CD4-positive, alpha-beta T cell (primary cell): Measurements from ENCODE around the gene SSH2. TPM values are rescaled to one million over a fixed set of nuclear protein-coding genes. Genes with fewer than 3 reads are reported as not detected.

Experiments
- ATAC-seq: fragments of 200-7000 bp; cut with Tn5 transposase; one replicate; pipeline ENCODE4 v1.10.0; 2022; ENCODE audit warnings: mild to moderate bottlenecking; ENCODE audit not compliant: poor library complexity
- CTCF ChIA-PET: fragments of 350-600 bp; sonication (Branson Sonifier 250); formaldehyde crosslinking; loops from one replicate; lab custom pipeline; 2021; ENCODE audit warnings: antibody characterized with exemption, inconsistent platforms; lab: Charles Lee
- POLR2A ChIA-PET: fragments of 350-600 bp; sonication (Branson Sonifier 250); formaldehyde crosslinking; loops from one replicate; lab custom pipeline; 2021; ENCODE audit warnings: antibody characterized with exemption, inconsistent platforms; lab: Charles Lee
- DNase-seq, 14 experiments: peaks; one replicate each; pipeline ENCODE4 v3.0.0-alpha.2; 2013 to 2020; ENCODE audit warnings: mixed read lengths in 2 of 14
- H3K27ac ChIP-seq, 2 donors: one replicate each; pipeline versions ENCODE4 v1.5.1 to v1.7.0; 2013; ENCODE audit warnings: low read length in 2 of 2, low read depth in 1 of 2, mild to moderate bottlenecking in 1 of 2
- H3K27me3 ChIP-seq, 2 experiments: 1 replicate in 1 of 2; 2 replicates in 1 of 2; pipeline versions ENCODE4 v1.6.1 to v1.7.0; 2013; ENCODE audit warnings: low read length in 2 of 2, control low read depth in 1 of 2, mild to moderate bottlenecking in 1 of 2, moderate library complexity in 1 of 2; ENCODE audit not compliant: insufficient read depth in 2 of 2, control insufficient read depth in 1 of 2
- H3K36me3 ChIP-seq: one replicate; pipeline ENCODE4 v1.6.1; 2013; ENCODE audit warnings: low read length, control low read depth; ENCODE audit not compliant: insufficient read depth
- H3K4me1 ChIP-seq: one replicate; pipeline ENCODE4 v1.6.1; 2013; ENCODE audit warnings: low read length, control low read depth; ENCODE audit not compliant: insufficient read depth
- H3K4me3 ChIP-seq: one replicate; pipeline ENCODE4 v1.5.1; 2013; ENCODE audit warnings: mild to moderate bottlenecking, low read length, moderate library complexity
- H3K9me3 ChIP-seq, 2 experiments: 1 replicate in 1 of 2; 2 replicates in 1 of 2; pipeline versions ENCODE4 v1.6.1 to v1.7.0; 2013; ENCODE audit warnings: low read length in 2 of 2, mild to moderate bottlenecking in 2 of 2, control low read depth in 1 of 2, moderate library complexity in 1 of 2; ENCODE audit not compliant: control insufficient read depth in 1 of 2, insufficient read depth in 1 of 2
- H3K27ac Mint-ChIP-seq: one replicate; pipeline ENCODE4 v1.8.0; 2020; ENCODE audit warnings: mixed read lengths
- H3K27me3 Mint-ChIP-seq: one replicate; pipeline ENCODE4 v1.8.0; 2021; ENCODE audit warnings: mixed read lengths
- H3K36me3 Mint-ChIP-seq: one replicate; pipeline ENCODE4 v1.8.0; 2021; ENCODE audit warnings: low read depth, mixed read lengths
- H3K4me1 Mint-ChIP-seq: one replicate; pipeline ENCODE4 v1.8.0; 2021; ENCODE audit warnings: low read depth, mixed read lengths
- H3K4me3 Mint-ChIP-seq: one replicate; pipeline ENCODE4 v1.8.0; 2020; ENCODE audit warnings: mild to moderate bottlenecking, mixed read lengths
- H3K9me3 Mint-ChIP-seq: one replicate; pipeline ENCODE4 v1.8.0; 2020; ENCODE audit warnings: mixed read lengths
- intact Hi-C, 2 experiments: fragments of 100-400 bp; cut with DNase I in 1 of 2; cut with micrococcal nuclease in 1 of 2; formaldehyde crosslinking; loops; one replicate each; pipeline versions ENCODE4 v1.15.1 to v1.9.0; 2023 to 2025; cut with DNase I, micrococcal nuclease
- total RNA-seq, 174 experiments: library from RNA in 2 of 174; stranded (reverse) in 2 of 174; gene quantifications; one replicate each; pipeline ENCODE4 v1.2.3 and lab custom pipeline; 2021 to 2026
- TF ChIP-seq, protein P1 (sequence below): fragments of 200-600 bp; IDR thresholded peaks from one replicate; pipeline ENCODE4 v1.8.0; 2022; ENCODE audit warnings: antibody characterized with exemption, mild to moderate bottlenecking

Gene SSH2
- total RNA-seq, 2 experiments from 2014 or later: 73.4 to 81.5 TPM

DNA sequence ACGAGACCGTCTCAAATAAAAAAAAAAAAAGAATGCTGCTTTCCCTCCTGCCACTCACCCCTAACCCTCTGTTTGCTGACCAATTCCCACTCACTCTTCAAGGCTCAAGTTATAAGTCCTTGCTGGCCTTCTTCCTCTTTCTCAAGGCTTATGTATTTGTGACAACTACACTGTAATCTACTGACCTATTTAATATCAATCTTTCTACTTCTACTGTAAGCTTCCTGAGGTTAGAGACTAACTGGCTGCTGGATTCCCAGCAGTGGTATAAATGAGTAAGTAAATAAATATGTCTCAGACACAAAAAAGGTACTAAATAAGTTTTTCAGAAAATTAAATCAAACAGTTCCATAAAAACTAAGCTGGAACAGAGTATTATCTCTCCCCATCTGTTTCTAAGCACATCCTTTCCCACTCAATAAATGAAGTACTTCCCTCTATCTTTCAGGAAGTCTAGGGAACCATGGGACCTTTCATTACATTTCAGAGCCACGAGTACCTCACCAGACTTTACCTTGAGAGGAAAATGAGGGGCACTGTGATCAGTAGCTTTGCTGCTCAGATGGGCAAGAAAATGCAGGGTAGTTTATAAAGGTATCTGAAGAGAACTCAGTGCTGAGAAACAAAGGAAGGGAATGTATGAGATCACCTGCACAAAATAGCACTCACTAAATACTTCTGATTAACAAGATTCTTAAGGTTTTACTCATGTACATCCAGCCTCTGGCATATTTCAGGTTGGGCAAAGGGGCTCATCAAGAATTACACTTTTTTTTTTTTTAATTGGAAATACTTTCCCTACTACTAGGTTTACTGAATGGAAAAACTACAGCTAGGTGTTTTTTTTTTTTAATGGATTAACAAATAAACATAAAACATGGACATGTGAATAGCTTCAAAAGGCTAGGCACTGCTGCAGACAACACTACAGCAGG lies 10.8 kb downstream of the SSH2 start:
- no peak for ATAC-seq
- Histone ChIP-seq H3K4me1 (peaks cover 3% of the 10 kb centered on the region), H3K36me3 (peaks cover 5% of the 10 kb centered on the region), H3K9me3 (no peaks in the 10 kb centered on the region), H3K27me3 (no peaks in the 10 kb centered on the region), H3K4me3 (no peak overlapping the region), H3K27ac (no peak overlapping the region)
- Mint-ChIP-seq H3K36me3 (no peaks in the 10 kb centered on the region), H3K4me3 (no peak overlapping the region), H3K27me3 (no peaks in the 10 kb centered on the region), H3K27ac (no peak overlapping the region), H3K4me1 (peaks cover 47% of the 10 kb centered on the region), H3K9me3 (no peaks in the 10 kb centered on the region)
- intact Hi-C loops: no loop called here
- CTCF ChIA-PET: interaction anchor here (0.6 to 3.5 kb wide), 2 partner anchors 12 to 111 kb away, joined by 3 to 15 read pairs; partner anchors contain the start of gene SSH2
- TF ChIP-seq, protein P1, sequence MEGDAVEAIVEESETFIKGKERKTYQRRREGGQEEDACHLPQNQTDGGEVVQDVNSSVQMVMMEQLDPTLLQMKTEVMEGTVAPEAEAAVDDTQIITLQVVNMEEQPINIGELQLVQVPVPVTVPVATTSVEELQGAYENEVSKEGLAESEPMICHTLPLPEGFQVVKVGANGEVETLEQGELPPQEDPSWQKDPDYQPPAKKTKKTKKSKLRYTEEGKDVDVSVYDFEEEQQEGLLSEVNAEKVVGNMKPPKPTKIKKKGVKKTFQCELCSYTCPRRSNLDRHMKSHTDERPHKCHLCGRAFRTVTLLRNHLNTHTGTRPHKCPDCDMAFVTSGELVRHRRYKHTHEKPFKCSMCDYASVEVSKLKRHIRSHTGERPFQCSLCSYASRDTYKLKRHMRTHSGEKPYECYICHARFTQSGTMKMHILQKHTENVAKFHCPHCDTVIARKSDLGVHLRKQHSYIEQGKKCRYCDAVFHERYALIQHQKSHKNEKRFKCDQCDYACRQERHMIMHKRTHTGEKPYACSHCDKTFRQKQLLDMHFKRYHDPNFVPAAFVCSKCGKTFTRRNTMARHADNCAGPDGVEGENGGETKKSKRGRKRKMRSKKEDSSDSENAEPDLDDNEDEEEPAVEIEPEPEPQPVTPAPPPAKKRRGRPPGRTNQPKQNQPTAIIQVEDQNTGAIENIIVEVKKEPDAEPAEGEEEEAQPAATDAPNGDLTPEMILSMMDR: no peak
- no peak for DNase-seq
- POLR2A ChIA-PET: interaction anchor here (2.1 kb wide), 1 partner anchor 12 kb away, joined by 11 read pairs; the partner anchor contains the start of gene SSH2

DNA sequence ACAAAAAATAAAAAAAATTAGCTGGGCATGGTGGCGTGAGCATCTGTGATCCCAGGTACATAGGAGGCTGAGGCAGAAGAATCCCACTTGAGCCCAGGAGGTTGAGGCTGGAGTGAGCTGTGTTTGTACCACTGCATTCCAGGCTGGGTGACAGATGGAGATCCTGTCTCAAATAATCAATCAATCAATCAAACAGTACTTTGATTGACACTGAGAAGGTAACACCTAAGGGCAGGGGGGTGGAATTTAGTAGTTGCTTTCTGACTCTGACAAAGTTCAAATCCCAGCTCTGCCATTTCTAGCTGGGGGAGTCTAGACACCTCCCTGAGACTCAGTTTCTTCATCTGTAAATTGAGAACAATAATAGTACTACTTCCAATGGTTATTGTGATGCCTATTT lies 12.0 kb downstream of the SSH2 start:
- Histone ChIP-seq H3K4me1 (peaks cover 3% of the 10 kb centered on the region), H3K27me3 (no peaks in the 10 kb centered on the region), H3K27ac (no peak overlapping the region), H3K4me3 (no peak overlapping the region), H3K9me3 (no peaks in the 10 kb centered on the region), H3K36me3 (no peaks in the 10 kb centered on the region)
- Mint-ChIP-seq H3K9me3 (no peaks in the 10 kb centered on the region), H3K36me3 (no peaks in the 10 kb centered on the region), H3K4me1 (peaks cover 47% of the 10 kb centered on the region), H3K27me3 (no peaks in the 10 kb centered on the region), H3K27ac (no peak overlapping the region), H3K4me3 (no peak overlapping the region)
- ChIA-PET POLR2A (no interaction called here), CTCF (no interaction called here)
- TF ChIP-seq, protein P1: no peak
- intact Hi-C loops: no loop called here
- no peak for DNase-seq
- ATAC-seq: no peak

DNA sequence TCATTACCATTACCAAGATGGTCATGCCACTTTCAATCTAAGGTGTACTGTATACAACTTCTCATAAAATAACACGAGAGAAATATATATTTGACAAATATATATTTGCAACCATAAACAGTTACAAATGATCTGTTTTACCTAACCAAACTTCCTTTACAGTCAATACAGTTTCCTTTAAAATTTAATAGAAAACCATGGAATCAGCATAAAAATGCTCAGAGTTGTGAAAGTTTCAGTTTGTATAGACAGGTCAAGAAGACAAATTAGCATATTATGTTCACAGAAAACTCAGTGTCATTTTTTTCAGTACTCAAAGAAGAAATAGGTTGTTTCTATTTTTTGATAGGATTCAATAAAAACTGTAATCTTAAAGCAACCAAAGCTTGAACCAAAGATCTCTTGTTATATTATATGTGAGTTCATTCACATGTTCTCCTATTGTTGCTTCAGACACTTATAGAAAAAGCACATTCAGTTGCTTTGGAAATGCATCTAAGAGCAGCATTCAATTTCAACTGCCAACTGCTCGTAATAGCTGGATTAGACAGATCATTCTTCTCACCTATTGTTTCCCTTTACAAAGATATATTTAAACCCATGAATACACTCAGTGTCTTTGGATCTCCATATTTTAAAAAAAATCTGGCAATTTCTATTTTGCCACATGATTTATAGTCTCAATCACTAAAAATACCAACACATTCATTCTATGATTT lies 15.1 kb downstream of the SSH2 start:
- Histone ChIP-seq H3K4me3 (no peak overlapping the region), H3K9me3 (no peaks in the 10 kb centered on the region), H3K27ac (no peak overlapping the region), H3K27me3 (no peaks in the 10 kb centered on the region), H3K4me1 (peaks cover 7% of the 10 kb centered on the region), H3K36me3 (no peaks in the 10 kb centered on the region)
- POLR2A ChIA-PET: interaction anchor here (0.7 kb wide), 1 partner anchor 23 kb away, joined by 4 read pairs; no protein-coding TSS in a partner anchor
- H3K27ac Mint-ChIP-seq: no peak overlapping the region
- ATAC-seq (no peak), DNase-seq (no peak)
- H3K4me3 Mint-ChIP-seq: no peak overlapping the region
- peaks cover 60% of the 10 kb centered on the region for H3K4me1 Mint-ChIP-seq
- TF ChIP-seq, protein P1: no peak
- CTCF ChIA-PET: interaction anchor here (2.8 kb wide), 1 partner anchor 16 kb away, joined by 8 read pairs; no protein-coding TSS in a partner anchor
- no peaks in the 10 kb centered on the region for H3K27me3 Mint-ChIP-seq
- no peaks in the 10 kb centered on the region for H3K9me3 Mint-ChIP-seq
- no peaks in the 10 kb centered on the region for H3K36me3 Mint-ChIP-seq
- intact Hi-C loops: loop anchor here in 1 of 2 experiments (2.0 kb wide), 1 partner anchor 32 kb away; no protein-coding TSS in a partner anchor
